ENCODE results near the gene AFF3.

The AFF3 gene

DNA sequence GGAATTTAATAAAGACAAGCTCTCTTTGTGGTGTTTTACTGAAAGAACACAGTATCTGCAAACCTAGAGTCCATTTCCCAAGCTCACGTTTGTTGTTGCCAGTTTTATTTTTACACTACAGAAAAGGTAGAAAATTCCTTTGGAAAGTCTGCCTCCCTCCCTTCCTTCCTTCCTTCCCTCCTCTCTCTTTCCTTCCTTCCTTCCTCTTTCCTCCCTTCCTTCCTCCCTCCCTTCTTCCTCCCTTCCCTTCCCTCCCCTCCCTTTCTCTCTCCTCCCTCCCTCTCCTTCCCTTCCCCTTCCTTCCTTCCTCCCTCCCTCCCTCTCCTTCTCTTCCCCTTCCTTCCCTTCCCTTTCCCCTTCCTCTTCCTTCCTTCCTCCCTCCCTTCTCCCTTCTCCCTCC lies 516.2 kb downstream of the AFF3 start:
- H2AFZ ChIP-seq (ENCODE audit: low read length), result no peak overlapping the region
- no peaks in the 10 kb centered on the region for H3K79me2 ChIP-seq (ENCODE audit: low read length)
- H3K27me3 ChIP-seq (replicated peaks; ENCODE audit: insufficient read depth, low read length), result no peaks in the 10 kb centered on the region
- DNase-seq, result no peak
- H3K36me3 ChIP-seq (replicated peaks; ENCODE audit: insufficient read depth, low read length), result no peaks in the 10 kb centered on the region
- H4K20me1 ChIP-seq (ENCODE audit: insufficient read depth, low read length), result no peaks in the 10 kb centered on the region
- H3K4me3 ChIP-seq (ENCODE audit: low read length), result no peak overlapping the region
- H3K27ac ChIP-seq (ENCODE audit: low read length), result no peak overlapping the region
- no peaks in the 10 kb centered on the region for H3F3A ChIP-seq (ENCODE audit: insufficient read depth, low read length)
- TF ChIP-seq EZH2 (optimal IDR thresholded peaks at IDR 0.05; ENCODE audit: low read depth, low read length), result no peak
- TF ChIP-seq EZH2phosphoT487 (IDR thresholded peaks at IDR 0.05; ENCODE audit: low read length), result no peak
- TF ChIP-seq, protein P1, sequence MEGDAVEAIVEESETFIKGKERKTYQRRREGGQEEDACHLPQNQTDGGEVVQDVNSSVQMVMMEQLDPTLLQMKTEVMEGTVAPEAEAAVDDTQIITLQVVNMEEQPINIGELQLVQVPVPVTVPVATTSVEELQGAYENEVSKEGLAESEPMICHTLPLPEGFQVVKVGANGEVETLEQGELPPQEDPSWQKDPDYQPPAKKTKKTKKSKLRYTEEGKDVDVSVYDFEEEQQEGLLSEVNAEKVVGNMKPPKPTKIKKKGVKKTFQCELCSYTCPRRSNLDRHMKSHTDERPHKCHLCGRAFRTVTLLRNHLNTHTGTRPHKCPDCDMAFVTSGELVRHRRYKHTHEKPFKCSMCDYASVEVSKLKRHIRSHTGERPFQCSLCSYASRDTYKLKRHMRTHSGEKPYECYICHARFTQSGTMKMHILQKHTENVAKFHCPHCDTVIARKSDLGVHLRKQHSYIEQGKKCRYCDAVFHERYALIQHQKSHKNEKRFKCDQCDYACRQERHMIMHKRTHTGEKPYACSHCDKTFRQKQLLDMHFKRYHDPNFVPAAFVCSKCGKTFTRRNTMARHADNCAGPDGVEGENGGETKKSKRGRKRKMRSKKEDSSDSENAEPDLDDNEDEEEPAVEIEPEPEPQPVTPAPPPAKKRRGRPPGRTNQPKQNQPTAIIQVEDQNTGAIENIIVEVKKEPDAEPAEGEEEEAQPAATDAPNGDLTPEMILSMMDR (IDR thresholded peaks at IDR 0.05; ENCODE audit: low read length), result no peak
- H3K9me3 ChIP-seq (replicated peaks; ENCODE audit: insufficient read depth, low read length), result no peaks in the 10 kb centered on the region
- no peaks in the 10 kb centered on the region for H3K4me1 ChIP-seq (ENCODE audit: low read length)
- H3K9me2 ChIP-seq (replicated peaks; ENCODE audit: insufficient read depth, low read length), result no peaks in the 10 kb centered on the region
- no peak overlapping the region for H3K9ac ChIP-seq (ENCODE audit: low read length)
- H3K4me2 ChIP-seq (ENCODE audit: low read depth, low read length), result no peak overlapping the region

DNA sequence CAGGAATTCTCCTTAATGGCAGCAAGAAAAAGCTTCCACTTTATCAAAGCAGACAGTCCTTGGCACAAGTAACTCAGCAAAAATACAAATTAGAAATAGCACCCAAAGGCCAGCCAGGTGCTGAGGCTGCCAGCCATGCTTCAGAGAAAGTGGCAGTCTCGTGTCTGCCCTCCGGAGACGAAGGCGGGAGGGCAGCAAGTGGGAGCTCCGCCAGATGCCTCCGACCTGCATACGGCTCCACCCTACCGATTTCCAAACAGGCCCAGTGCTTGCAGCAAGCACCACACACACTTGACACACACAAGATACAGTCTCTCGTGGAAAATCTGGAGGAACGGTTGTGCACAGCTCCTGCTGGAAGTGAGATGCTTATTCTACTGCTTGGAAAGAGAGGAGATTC lies 517.7 kb downstream of the AFF3 start:
- Histone ChIP-seq H3K9me3 (replicated peaks; ENCODE audit: insufficient read depth, low read length) (no peaks in the 10 kb centered on the region), H4K20me1 (ENCODE audit: insufficient read depth, low read length) (no peaks in the 10 kb centered on the region), H3K36me3 (replicated peaks; ENCODE audit: insufficient read depth, low read length) (no peaks in the 10 kb centered on the region), H3K27ac (ENCODE audit: low read length) (no peak overlapping the region), H3K79me2 (ENCODE audit: low read length) (no peaks in the 10 kb centered on the region), H3K9me2 (replicated peaks; ENCODE audit: insufficient read depth, low read length) (no peaks in the 10 kb centered on the region), H3F3A (ENCODE audit: insufficient read depth, low read length) (no peaks in the 10 kb centered on the region), H3K9ac (ENCODE audit: low read length) (no peak overlapping the region), H3K4me2 (ENCODE audit: low read depth, low read length) (no peak overlapping the region), H2AFZ (ENCODE audit: low read length) (no peak overlapping the region), H3K4me1 (ENCODE audit: low read length) (no peaks in the 10 kb centered on the region), H3K4me3 (ENCODE audit: low read length) (no peak overlapping the region), H3K27me3 (replicated peaks; ENCODE audit: insufficient read depth, low read length) (no peaks in the 10 kb centered on the region)
- no peak for TF ChIP-seq EZH2phosphoT487 (IDR thresholded peaks at IDR 0.05; ENCODE audit: low read length)
- TF ChIP-seq, protein P1 (IDR thresholded peaks at IDR 0.05; ENCODE audit: low read length), result no peak
- no peak for TF ChIP-seq EZH2 (optimal IDR thresholded peaks at IDR 0.05; ENCODE audit: low read depth, low read length)
- DNase-seq, result no peak

DNA sequence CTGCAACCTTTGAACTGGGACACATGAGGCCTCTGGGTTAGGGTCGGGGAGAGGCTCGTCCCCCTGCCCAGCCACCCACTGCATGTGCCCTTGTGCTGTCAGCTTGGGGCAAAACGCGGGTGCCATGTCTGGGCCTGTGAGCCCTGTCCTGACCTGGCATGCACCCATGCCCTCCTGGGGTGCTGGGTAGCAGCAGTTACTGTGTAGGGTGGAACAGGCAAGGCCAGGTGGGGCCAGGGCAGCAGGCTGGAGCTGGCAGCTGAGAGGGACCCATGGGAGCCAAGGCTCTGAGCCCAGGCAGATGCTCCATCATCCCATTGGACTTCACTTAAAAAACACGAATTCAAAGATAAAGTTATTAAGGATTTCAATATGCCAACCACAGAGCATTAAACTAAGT lies 518.8 kb downstream of the AFF3 start:
- Histone ChIP-seq H3K79me2 (ENCODE audit: low read length) (no peaks in the 10 kb centered on the region), H3K4me1 (ENCODE audit: low read length) (no peaks in the 10 kb centered on the region), H2AFZ (ENCODE audit: low read length) (no peak overlapping the region), H3K4me2 (ENCODE audit: low read depth, low read length) (no peak overlapping the region), H3K9ac (ENCODE audit: low read length) (no peak overlapping the region), H3K4me3 (ENCODE audit: low read length) (no peak overlapping the region), H3F3A (ENCODE audit: insufficient read depth, low read length) (no peaks in the 10 kb centered on the region), H3K9me3 (replicated peaks; ENCODE audit: insufficient read depth, low read length) (no peaks in the 10 kb centered on the region), H3K9me2 (replicated peaks; ENCODE audit: insufficient read depth, low read length) (no peaks in the 10 kb centered on the region), H3K27ac (ENCODE audit: low read length) (no peak overlapping the region), H3K27me3 (replicated peaks; ENCODE audit: insufficient read depth, low read length) (no peaks in the 10 kb centered on the region), H4K20me1 (ENCODE audit: insufficient read depth, low read length) (no peaks in the 10 kb centered on the region), H3K36me3 (replicated peaks; ENCODE audit: insufficient read depth, low read length) (no peaks in the 10 kb centered on the region)
- TF ChIP-seq, protein P1 (IDR thresholded peaks at IDR 0.05; ENCODE audit: low read length), result no peak
- TF ChIP-seq EZH2 (optimal IDR thresholded peaks at IDR 0.05; ENCODE audit: low read depth, low read length) (no peak), EZH2phosphoT487 (IDR thresholded peaks at IDR 0.05; ENCODE audit: low read length) (no peak)
- DNase-seq, result no peak
